ENCODE results near the gene DEDD. TPM values are rescaled to one million over a fixed set of nuclear protein-coding genes. Genes with fewer than 3 reads are reported as not detected.

The DEDD gene
- total and polyA plus RNA-seq, 2 of the 13 experiments (the other 11 are each of a cell fraction or from before 2014, with no cell fraction given) = 12.6 to 27.8 TPM

DNA sequence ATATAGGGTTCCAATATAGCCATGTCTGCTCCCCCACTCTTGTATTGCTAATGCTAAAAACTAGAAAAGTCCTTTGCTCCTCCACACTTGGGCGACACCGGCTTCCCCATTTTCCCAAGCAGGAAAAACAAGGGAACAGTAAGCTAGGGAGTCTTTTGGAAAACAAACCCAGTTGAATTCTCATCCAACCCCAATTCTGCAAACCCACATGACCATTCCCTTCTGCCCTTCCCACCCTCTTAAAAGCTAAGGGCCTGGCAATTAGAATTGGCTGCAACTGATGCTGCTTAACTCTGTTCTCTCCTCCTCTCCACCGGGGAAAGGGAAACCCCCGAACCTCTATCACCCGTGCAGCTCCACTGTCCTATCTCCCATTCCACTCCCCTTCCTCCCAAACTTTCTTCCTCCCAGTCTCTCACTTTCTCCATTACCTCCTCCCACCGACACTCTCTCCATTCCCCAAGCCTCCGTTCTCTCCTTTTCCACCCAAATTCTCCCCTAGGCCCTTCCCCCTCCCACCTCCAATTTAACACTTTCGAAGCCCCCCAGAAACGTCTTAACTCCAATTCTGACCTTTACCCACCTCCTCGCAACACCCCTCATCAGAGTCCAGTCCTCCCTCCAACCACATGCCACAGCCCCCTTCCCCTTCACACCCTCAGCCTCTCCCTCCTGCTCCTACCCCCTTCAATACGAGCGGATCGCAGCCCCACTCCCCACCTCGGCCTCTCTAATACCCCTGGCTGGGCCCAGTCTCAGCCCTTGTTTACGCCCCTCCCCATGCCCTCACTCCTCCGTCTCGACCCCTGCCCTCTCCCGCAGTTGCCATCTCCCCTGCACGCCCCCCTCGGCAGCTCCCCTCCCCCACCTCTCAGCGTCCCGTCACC is 701 bp downstream of the DEDD start:
- no TSS peak for BruUV-seq (replicated peaks)
- Histone ChIP-seq H3K36me3 (replicated peaks in 1 of 2; ENCODE audit: control insufficient read depth in 1 of 2, insufficient read depth in 2 of 2, low read length in 2 of 2) (peaks cover 2 to 17% of the 10 kb centered on the region in 2 experiments; a peak in 4 of 5 replicates), H3K9me3 (ENCODE audit: low read length) (no peaks in the 10 kb centered on the region), H3K4me2 (ENCODE audit: low read depth, low read length) (peak overlapping the region; percentile 72), H4K20me1 (ENCODE audit: insufficient read depth, low read length) (no peaks in the 10 kb centered on the region), H3K4me3 (replicated peaks in 1 of 3; ENCODE audit: insufficient read depth in 1 of 3, low read depth in 2 of 3, low read length in 3 of 3) (peak overlapping the region; percentile 79 to 82 (median 80)), H3K4me1 (ENCODE audit: insufficient read depth, low read length) (peaks cover 27% of the 10 kb centered on the region), H3K27ac (ENCODE audit: extremely low read length, insufficient read depth, low read length) (peak overlapping the region; percentile 90), H3K79me2 (ENCODE audit: insufficient read depth, low read length) (peaks cover 37% of the 10 kb centered on the region), H3K27me3 (ENCODE audit: control insufficient read depth in 1 of 2, insufficient read depth in 2 of 2, low read length in 2 of 2) (no peaks in the 10 kb centered on the region; a peak in 1 of 5 replicates), H3K9ac (ENCODE audit: insufficient read depth, low read depth, low read length) (peak overlapping the region; percentile 85), H2AFZ (ENCODE audit: low read length) (no peak overlapping the region)
- ChIA-PET POLR2A (interaction anchor here (0.6 to 3.5 kb wide), 13 partner anchors 9 to 182 kb away, joined by 3 to 43 read pairs (median 7); partner anchors contain the start of genes APOA2, B4GALT3, F11R and KLHDC9), CTCF (ENCODE audit: low intra/inter-chr PET ratio, low total read pairs) (no interaction called here)
- peak; percentile 50 for FAIRE-seq
- 10% methylated on average over 22 of the region's 22 CpGs for WGBS (ENCODE audit: low lambda C conversion rate)
- ATAC-seq = peak; percentile 44
- in situ Hi-C loops (cut with HindIII; ENCODE audit: extremely low pct_ligation_motif_present, low pct_unique_long_range_greater_than_20kb) (no loop called here), intact Hi-C loops (cut with micrococcal nuclease; ENCODE audit: unreplicated experiment) (loop anchor here (2.0 to 10.0 kb wide), 2 partner anchors 21 to 137 kb away; partner anchors contain the start of gene UFC1)
- no peak for DNase-seq (ENCODE audit: low spot score)
- peak; percentile 24; the same call in 1 of the 2 replicates for TF ChIP-seq ZNF652 (CRISPR knock-in tag; IDR thresholded peaks at IDR 0.05; ENCODE audit: borderline replicate concordance, low read depth)
- 0 out of 2 replicates have a peak, but pooled peaks have one; percentile 16 for TF ChIP-seq NRL (CRISPR knock-in tag; IDR thresholded peaks at IDR 0.05; ENCODE audit: borderline replicate concordance)
- peak; percentile 47; the same call in 1 of the 2 replicates for TF ChIP-seq KDM5B (CRISPR knock-in tag; IDR thresholded peaks at IDR 0.05; ENCODE audit: borderline replicate concordance)
- 0 out of 2 replicates have a peak, but pooled peaks have one; percentile 29 for TF ChIP-seq FOXK2 (IDR thresholded peaks at IDR 0.05)
- peak; percentile 95; the same call in 1 of the 2 replicates for TF ChIP-seq ZNF775 (CRISPR knock-in tag; IDR thresholded peaks at IDR 0.05; ENCODE audit: borderline replicate concordance)
- no peak for TF ChIP-seq HDAC1 (CRISPR knock-in tag; IDR thresholded peaks at IDR 0.05)
- TF ChIP-seq ZMYM3 (CRISPR knock-in tag; IDR thresholded peaks at IDR 0.05) = no peak
- peak; percentile 88 for TF ChIP-seq ZSCAN25 (CRISPR knock-in tag; IDR thresholded peaks at IDR 0.05)
- TF ChIP-seq ZNF709 (CRISPR knock-in tag; IDR thresholded peaks at IDR 0.05) = no peak
- TF ChIP-seq PCBP2 (optimal IDR thresholded peaks at IDR 0.05; ENCODE audit: low read depth, low read length, poor library complexity, severe bottlenecking) = peak; percentile 43
- TF ChIP-seq, protein P1, sequence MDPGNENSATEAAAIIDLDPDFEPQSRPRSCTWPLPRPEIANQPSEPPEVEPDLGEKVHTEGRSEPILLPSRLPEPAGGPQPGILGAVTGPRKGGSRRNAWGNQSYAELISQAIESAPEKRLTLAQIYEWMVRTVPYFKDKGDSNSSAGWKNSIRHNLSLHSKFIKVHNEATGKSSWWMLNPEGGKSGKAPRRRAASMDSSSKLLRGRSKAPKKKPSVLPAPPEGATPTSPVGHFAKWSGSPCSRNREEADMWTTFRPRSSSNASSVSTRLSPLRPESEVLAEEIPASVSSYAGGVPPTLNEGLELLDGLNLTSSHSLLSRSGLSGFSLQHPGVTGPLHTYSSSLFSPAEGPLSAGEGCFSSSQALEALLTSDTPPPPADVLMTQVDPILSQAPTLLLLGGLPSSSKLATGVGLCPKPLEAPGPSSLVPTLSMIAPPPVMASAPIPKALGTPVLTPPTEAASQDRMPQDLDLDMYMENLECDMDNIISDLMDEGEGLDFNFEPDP (CRISPR knock-in tag; conservative IDR thresholded peaks at IDR 0.05) = 0 out of 2 replicates have a peak, but pooled peaks have one; percentile 66
- peak; percentile 82 for TF ChIP-seq ZNF263 (CRISPR knock-in tag; IDR thresholded peaks at IDR 0.05)
- peak; percentile 50; the same call in 1 of the 2 replicates for TF ChIP-seq ZBTB4 (CRISPR knock-in tag; IDR thresholded peaks at IDR 0.05; ENCODE audit: borderline replicate concordance)
- TF ChIP-seq EEA1 (CRISPR knock-in tag; IDR thresholded peaks at IDR 0.05; ENCODE audit: borderline replicate concordance) = 0 out of 2 replicates have a peak, but pooled peaks have one; percentile 52
- peak; percentile 42; the same call in 1 of the 2 replicates for TF ChIP-seq ZNF281 (CRISPR knock-in tag; IDR thresholded peaks at IDR 0.05; ENCODE audit: borderline replicate concordance)

All from HepG2 (cell line).